GM18951 (cell line): ENCODE data around the gene SCUBE1.

Source experiments
- POLR2A ChIP-seq: IDR thresholded peaks from 4 replicates; pipeline ENCODE4 v1.6.1; 2011; ENCODE audit warnings: mild to moderate bottlenecking; ENCODE audit not compliant: insufficient read length, insufficient read depth; ENCODE audit errors: extremely low read depth
- in situ Hi-C: fragments of 300-500 bp; cut with MboI; formaldehyde crosslinking; loops from one replicate; pipeline ENCODE4 v1.12.0; 2022; ENCODE audit warnings: low sequenced_read_pairs, mixed read lengths, inconsistent platforms; ENCODE audit not compliant: unreplicated experiment

SCUBE1 gene

GRCh38 chr22:43313890-43314474, 29.2 kb downstream of the SCUBE1 start:
- TF ChIP-seq POLR2A: no peak
- in situ Hi-C loops: loop anchor here (10.0 kb wide), 1 partner anchor 1681 kb away; no protein-coding TSS in a partner anchor

DNA sequence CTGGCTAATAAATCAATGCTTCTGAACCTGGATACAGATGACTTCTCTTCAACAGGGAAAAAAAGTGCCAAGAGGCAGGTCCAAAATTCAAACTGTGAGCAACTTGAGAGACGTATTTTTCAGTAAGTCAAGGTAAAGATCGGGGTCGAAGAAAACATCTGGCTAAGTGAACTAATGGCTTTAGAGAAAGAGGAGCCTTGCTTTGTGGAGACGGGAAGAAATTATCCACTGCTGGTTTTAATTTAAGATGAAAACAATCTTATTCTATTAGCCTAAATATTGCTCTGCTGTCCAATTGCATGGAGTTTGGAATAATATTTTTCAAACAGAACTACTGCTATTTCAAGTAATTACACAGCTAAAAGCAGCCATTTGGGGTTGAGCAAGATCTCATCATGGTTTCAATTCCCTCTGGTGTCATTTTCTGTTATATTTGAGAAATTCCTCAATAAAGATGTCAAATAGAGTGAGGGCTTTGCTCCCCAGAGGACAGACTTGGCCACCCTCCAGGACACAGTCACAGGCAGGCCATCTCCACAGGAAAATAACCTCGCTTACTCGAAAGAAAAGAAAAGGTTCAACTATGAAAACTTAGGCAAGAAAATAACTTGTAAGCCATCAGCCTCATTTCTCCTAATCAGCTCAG, 29.8 kb downstream of the SCUBE1 start:
- in situ Hi-C loops: loop anchor here (10.0 kb wide), 1 partner anchor 1681 kb away; no protein-coding TSS in a partner anchor
- TF ChIP-seq POLR2A: no peak

DNA sequence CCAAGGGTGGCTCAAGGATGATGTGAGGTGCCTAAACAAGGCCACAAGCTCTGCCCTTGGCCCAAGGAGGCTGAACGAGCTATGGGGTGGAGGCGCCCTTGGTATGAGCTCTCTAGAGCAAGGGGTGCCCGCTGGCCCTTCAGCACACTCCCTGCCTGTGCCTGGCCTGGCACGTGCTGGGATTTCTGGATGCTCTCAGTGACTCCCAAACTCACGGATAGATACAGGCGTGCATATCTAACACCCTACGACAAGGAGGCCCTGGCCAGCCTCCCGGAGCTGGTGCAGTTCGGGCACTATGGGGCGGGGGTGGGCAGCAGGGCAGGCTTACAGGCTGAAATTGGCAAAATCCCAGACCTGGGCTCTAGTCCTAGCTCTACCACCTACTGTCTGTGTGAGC, 30.6 kb downstream of the SCUBE1 start:
- TF ChIP-seq POLR2A: no peak
- in situ Hi-C loops: loop anchor here (10.0 kb wide), 1 partner anchor 1682 kb away; no protein-coding TSS in a partner anchor

DNA sequence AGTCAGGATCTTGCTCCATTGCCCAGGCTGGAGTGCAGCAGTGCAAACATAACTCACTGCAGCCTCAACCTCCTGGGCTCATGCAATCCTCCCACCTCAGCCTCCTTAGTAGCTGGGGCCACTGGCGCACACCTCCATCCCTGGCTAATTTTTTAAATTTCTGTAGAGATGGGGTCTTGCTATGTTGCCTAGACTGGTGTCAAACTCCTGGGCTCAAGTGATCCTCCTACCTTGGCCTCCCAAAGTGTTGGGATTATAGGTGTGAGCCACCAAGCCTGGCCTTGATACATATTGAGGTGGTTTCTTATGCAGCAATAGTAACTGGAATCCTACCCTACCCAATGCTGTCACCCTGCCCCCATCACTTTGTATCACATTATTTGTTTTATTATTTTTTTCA, 32.4 kb downstream of the SCUBE1 start:
- in situ Hi-C loops: loop anchor here (10.0 kb wide), 1 partner anchor 1684 kb away; no protein-coding TSS in a partner anchor

GRCh38 chr22:43310311-43310710, 32.9 kb downstream of the SCUBE1 start:
- in situ Hi-C loops: loop anchor here (10.0 kb wide), 1 partner anchor 1684 kb away; no protein-coding TSS in a partner anchor
- no peak for TF ChIP-seq POLR2A

More for the DNA sequence above, 32.4 kb downstream of the SCUBE1 start:
- TF ChIP-seq POLR2A: no peak

- no peak for TF ChIP-seq POLR2A
- in situ Hi-C loops: no loop called here
These were observed 34.3 kb downstream of the SCUBE1 start for GRCh38 chr22:43308836-43309235.

DNA sequence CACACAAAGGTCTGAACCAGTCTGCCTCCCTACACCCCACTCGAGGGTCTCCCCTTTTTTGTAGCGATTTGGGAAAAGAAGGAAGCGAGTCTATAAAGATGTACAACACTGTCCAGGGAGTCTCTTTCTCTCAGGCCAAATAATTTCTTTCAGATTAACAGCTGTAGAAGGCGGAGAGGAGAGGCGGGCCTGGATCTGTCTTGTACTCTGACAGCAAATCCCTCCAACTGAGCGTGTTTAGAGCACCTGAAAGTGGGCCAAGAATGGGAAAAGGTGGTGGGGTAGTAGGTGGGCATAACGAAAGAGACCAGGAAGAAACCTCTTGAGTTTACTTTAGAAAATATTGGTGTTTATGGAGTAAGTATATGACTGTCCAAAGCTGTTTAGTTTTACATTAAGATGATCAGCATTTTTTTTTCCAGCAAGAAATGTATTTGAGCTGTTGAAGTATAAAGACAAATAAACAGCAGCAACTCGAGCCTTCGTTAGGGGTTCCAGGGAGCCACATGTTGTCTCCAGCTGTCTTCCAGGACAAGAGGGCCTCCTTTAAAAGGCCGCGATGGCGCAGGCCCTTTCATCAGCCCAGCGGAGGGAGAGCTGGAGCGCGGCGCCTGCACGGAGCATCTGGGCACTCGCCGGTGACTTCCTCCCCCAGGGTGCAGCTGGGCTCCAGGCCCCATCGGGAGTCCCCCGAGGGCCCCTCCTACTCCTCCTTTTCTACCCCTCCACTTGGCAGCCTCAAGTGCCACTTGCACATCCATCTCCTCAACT, 34.9 kb downstream of the SCUBE1 start:
- TF ChIP-seq POLR2A: no peak
- in situ Hi-C loops: no loop called here

DNA sequence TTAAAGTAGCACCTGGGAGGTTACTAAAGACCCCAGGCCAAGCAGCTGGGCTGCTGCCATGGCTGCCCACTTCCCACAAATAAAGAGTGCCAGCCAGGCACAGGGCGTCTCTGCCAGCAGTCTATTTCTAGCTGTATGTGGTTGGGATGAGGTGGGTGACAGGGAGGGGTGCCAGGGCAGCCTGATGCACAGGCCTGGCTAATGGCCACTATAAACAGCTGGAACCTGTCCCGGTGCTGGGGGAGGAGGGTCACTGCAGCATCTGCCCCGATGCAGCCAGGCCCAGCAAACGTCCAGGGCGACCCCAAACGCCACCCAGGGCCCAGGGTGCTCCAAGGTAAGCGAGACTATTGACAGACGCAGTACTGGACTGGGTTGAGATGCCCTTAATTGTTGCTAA, 37.4 kb downstream of the SCUBE1 start:
- no peak for TF ChIP-seq POLR2A
- in situ Hi-C loops: no loop called here

GRCh38 chr22:43304831-43305590, 38.2 kb downstream of the SCUBE1 start:
- in situ Hi-C loops: no loop called here
- no peak for TF ChIP-seq POLR2A

DNA sequence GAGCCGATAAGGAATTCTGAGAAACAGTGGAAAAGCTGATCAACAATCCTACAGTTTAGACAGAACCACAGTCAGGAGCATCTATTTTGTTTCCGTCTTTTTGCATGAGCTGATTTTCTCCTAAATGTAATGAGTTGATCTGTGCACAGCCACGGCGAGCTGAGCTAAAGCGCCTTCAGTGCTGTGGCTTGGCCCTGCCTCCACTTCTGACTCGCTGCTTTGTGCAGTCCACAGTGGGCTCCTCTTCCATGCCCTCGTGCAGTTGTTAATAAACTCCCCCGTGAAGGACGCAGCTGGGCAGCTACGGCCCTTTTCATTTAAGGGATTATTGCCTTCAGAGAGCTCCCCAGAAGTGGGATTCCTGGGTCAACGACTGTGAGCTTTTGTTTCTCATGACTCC, 39.4 kb downstream of the SCUBE1 start:
- TF ChIP-seq POLR2A: no peak
- in situ Hi-C loops: no loop called here

GRCh38 chr22:43303166-43303565, 40.0 kb downstream of the SCUBE1 start:
- in situ Hi-C loops: no loop called here
- no peak for TF ChIP-seq POLR2A

- in situ Hi-C loops: no loop called here
- TF ChIP-seq POLR2A: no peak
These were observed 40.6 kb downstream of the SCUBE1 start for GRCh38 chr22:43302531-43303041.

DNA sequence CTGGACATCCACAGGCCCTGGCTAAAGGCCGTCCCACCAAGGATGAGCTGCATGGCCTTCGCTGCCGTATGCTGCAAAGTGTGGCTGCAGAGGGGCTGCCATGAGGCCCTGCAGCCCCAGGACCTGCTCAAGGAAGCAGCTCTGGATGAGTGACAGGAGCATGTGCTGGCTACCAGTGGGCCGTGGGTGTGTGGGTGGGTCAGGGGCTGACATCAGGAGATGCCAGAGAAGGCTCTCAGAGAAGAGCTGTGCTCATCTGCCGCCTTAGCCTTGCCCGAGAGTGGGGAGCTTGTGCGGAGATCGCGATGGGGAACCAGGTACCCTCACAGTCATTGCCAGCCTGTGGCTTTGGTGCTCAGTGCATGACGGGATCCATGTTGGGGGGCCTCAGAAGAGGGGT, 41.3 kb downstream of the SCUBE1 start:
- in situ Hi-C loops: no loop called here
- no peak for TF ChIP-seq POLR2A
